GM12891 (cell line): ENCODE data around the gene KCNJ9.

Source experiments
- PAX5 ChIP-seq: IDR thresholded peaks from 2 replicates; pipeline ENCODE4 v1.6.1; 2011; ENCODE audit warnings: low read length, moderate library complexity, mild to moderate bottlenecking; ENCODE audit not compliant: insufficient read depth, severe bottlenecking
- POLR2A ChIP-seq: IDR thresholded peaks from 2 replicates; pipeline ENCODE4 v1.6.1; 2011; ENCODE audit warnings: low read depth, low read length, control low read depth
- POLR2AphosphoS5 ChIP-seq: IDR thresholded peaks from 2 replicates; pipeline ENCODE4 v1.6.1; 2011; ENCODE audit warnings: low read depth, low read length, control low read depth
- POU2F2 ChIP-seq: IDR thresholded peaks from 2 replicates; pipeline ENCODE4 v1.6.1; 2011; ENCODE audit warnings: low read depth, mild to moderate bottlenecking, control low read depth, low read length, moderate library complexity
- SPI1 ChIP-seq: IDR thresholded peaks from 2 replicates; pipeline ENCODE4 v1.6.1; 2011; ENCODE audit warnings: low read depth, low read length, control low read depth
- TAF1 ChIP-seq: IDR thresholded peaks from 2 replicates; pipeline ENCODE4 v1.6.1; 2011; ENCODE audit warnings: low read depth, low read length, control low read depth

DNA sequence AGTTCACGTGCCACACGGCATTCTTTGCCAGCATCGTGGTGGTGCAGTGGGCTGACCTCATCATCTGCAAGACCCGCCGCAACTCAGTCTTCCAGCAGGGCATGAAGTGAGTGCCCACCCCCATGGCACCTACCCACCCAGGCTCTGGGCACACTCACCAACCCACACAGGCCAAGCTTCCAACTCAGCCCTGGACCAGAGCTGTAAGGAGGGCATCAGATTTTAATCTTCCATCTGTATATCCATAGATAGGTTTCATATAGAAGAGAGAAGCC is 55.5 kb downstream of the KCNJ9 start:
- TF ChIP-seq POLR2A = no peak
- no peak for TF ChIP-seq POLR2AphosphoS5
- TF ChIP-seq TAF1 = no peak
- TF ChIP-seq SPI1 = no peak
- TF ChIP-seq POU2F2 = no peak
- no peak for TF ChIP-seq PAX5
